DND-41 (cell line): ENCODE results near the gene MEIOB.

Experiments used
- EZH2 ChIP-seq: IDR thresholded peaks from 3 replicates; pipeline ENCODE4 v1.6.1; 2012; ENCODE audit warnings: borderline replicate concordance, low read depth, mild to moderate bottlenecking, moderate library complexity, low read length, inconsistent platforms; ENCODE audit not compliant: severe bottlenecking
- TF ChIP-seq, protein P1 (sequence below): IDR thresholded peaks from 2 replicates; pipeline ENCODE4 v1.5.1; 2012; ENCODE audit warnings: borderline replicate concordance, low read length, moderate library complexity, mild to moderate bottlenecking; ENCODE audit not compliant: poor library complexity, severe bottlenecking; ENCODE audit errors: extremely low read depth

DNA sequence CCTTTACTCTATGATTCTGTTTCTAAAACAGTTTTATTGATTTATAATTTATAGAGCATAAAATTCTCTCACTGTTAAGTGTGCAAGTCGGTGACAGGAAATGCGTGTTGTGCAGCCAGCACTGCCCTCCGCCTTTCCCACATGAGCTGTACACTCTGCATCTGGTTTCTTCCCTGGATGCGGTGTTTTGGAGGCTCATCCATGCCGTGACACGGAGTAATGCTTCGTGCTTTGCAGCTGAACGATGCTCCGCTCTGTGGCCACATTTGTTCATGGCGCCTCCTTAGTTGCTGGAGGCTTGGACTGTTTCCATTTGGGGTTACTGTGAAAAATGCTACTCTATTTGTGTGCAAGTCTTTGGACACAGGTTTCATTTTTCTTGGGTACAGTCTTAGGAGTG is 71.3 kb downstream of the MEIOB start:
- no peak for TF ChIP-seq EZH2
- TF ChIP-seq, protein P1, sequence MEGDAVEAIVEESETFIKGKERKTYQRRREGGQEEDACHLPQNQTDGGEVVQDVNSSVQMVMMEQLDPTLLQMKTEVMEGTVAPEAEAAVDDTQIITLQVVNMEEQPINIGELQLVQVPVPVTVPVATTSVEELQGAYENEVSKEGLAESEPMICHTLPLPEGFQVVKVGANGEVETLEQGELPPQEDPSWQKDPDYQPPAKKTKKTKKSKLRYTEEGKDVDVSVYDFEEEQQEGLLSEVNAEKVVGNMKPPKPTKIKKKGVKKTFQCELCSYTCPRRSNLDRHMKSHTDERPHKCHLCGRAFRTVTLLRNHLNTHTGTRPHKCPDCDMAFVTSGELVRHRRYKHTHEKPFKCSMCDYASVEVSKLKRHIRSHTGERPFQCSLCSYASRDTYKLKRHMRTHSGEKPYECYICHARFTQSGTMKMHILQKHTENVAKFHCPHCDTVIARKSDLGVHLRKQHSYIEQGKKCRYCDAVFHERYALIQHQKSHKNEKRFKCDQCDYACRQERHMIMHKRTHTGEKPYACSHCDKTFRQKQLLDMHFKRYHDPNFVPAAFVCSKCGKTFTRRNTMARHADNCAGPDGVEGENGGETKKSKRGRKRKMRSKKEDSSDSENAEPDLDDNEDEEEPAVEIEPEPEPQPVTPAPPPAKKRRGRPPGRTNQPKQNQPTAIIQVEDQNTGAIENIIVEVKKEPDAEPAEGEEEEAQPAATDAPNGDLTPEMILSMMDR, result no peak
